Measurements from ENCODE around the gene SULT4A1. TPM values are rescaled to one million over a fixed set of nuclear protein-coding genes. Genes with fewer than 3 reads are reported as not detected.

Gene SULT4A1
- total RNA-seq, 1 experiment from 2014 or later = 15.0 TPM

GRCh38 chr22:43817402-43817801 is 44.9 kb downstream of the SULT4A1 start:
- H3K23me2 ChIP-seq (ENCODE audit: insufficient read length, low read depth, low read length, poor library complexity, severe bottlenecking) = peaks cover 6% of the 10 kb centered on the region
- no peak overlapping the region for H3K18ac ChIP-seq (ENCODE audit: insufficient read length, low read depth, low read length)
- H3K9me3 Mint-ChIP-seq = no peaks in the 10 kb centered on the region
- no peak overlapping the region for H4K91ac ChIP-seq (ENCODE audit: insufficient read length, low read depth, low read length)
- H3K56ac ChIP-seq (ENCODE audit: insufficient read length, low read depth, low read length) = no peak overlapping the region
- H3K4me2 ChIP-seq (ENCODE audit: insufficient read depth, insufficient read length, low read length) = no peak overlapping the region
- no peaks in the 10 kb centered on the region; the same call in 1 of the 2 replicates for H3K4me1 ChIP-seq (ENCODE audit: insufficient read depth, low read length)
- H4K8ac ChIP-seq (replicated peaks; ENCODE audit: insufficient read length, low read depth, low read length) = no peak overlapping the region
- no peak overlapping the region for H3K9ac ChIP-seq (ENCODE audit: extremely low read depth, insufficient read length, low read length)
- no peak overlapping the region for H3K27ac Mint-ChIP-seq
- no peaks in the 10 kb centered on the region for H3K27me3 ChIP-seq (ENCODE audit: insufficient read depth, low read length)
- H3T11ph ChIP-seq (ENCODE audit: low read length) = no peak overlapping the region
- no peak overlapping the region for H3K4ac ChIP-seq (ENCODE audit: low read depth, low read length)
- H3K4me3 Mint-ChIP-seq = no peak overlapping the region
- peaks cover 4% of the 10 kb centered on the region; the same call in 1 of the 2 replicates for H3K27me3 Mint-ChIP-seq (ENCODE audit: low read depth)
- H2AFZ ChIP-seq (ENCODE audit: low read length) = no peak overlapping the region
- peaks cover 29 to 36% of the 10 kb centered on the region in 2 experiments for H3K4me1 Mint-ChIP-seq
- WGBS (ENCODE audit: extremely low coverage, insufficient read length, low lambda C conversion rate) = no CpG with 5 or more reads among the region's 9 CpGs
- no peak overlapping the region for H2BK20ac ChIP-seq (ENCODE audit: low read depth, low read length, poor library complexity, severe bottlenecking)
- no peak overlapping the region for H2BK15ac ChIP-seq (ENCODE audit: low read depth, low read length)
- TF ChIP-seq CTCF (conservative IDR thresholded peaks at IDR 0.05) = no peak
- H4K20me1 ChIP-seq (ENCODE audit: control insufficient read depth, insufficient read depth, insufficient read length) = no peaks in the 10 kb centered on the region
- H3K9me3 ChIP-seq (ENCODE audit: control insufficient read depth, low read depth, low read length) = no peaks in the 10 kb centered on the region
- no peaks in the 10 kb centered on the region for H3K79me2 ChIP-seq (ENCODE audit: insufficient read depth, low read length)
- H2BK12ac ChIP-seq (ENCODE audit: insufficient read length, low read depth, low read length) = no peak overlapping the region
- no peak overlapping the region for H3K27ac ChIP-seq (ENCODE audit: insufficient read length, low read depth, low read length)
- no peak overlapping the region for H4K5ac ChIP-seq (ENCODE audit: insufficient read length, low read depth, low read length)
- H3K23ac ChIP-seq (ENCODE audit: insufficient read length, low read depth, low read length) = no peak overlapping the region
- no peak overlapping the region for H2BK120ac ChIP-seq (ENCODE audit: low read depth, low read length, poor library complexity, severe bottlenecking)
- no peaks in the 10 kb centered on the region for H3K79me1 ChIP-seq (ENCODE audit: insufficient read depth, low read depth, low read length, poor library complexity, severe bottlenecking)
- no peak for DNase-seq
- no peak overlapping the region for H2AK5ac ChIP-seq (ENCODE audit: insufficient read length, low read length)
- H3K14ac ChIP-seq (ENCODE audit: insufficient read depth, low read length) = no peak overlapping the region
- peaks cover 0 to 6% (median 0%) of the 10 kb centered on the region in 3 experiments; a peak in 5 of 7 replicates for H3K36me3 Mint-ChIP-seq (ENCODE audit: insufficient read depth in 1 of 3, low read depth in 3 of 3)
- no peak overlapping the region for H2BK5ac ChIP-seq (ENCODE audit: insufficient read length, low read length)

All from H9 (cell line).